ENCODE measurements around the gene RASGRF2.

DNA sequence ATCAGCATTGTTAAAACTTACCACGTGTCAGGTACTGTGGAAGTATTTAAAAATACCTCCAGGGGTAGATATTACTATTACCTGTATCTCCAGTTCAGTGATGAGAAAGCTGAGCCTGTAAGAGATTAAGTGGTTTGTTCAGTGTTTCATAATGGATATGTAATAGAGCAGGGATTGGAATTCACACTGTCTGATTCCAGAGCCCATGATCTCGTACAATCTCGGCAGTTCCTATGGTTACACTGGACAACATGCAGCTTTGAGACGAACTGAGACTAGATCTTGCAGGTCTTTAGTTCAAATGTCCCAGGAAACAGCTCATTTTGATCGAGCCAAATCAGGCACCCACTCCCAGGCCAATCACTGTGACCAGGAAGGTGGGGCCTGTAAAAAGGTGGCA is 8.8 kb upstream of the RASGRF2 start:
- no peak for TF ChIP-seq POLR2A (IDR thresholded peaks at IDR 0.05)
- TF ChIP-seq, protein P1, sequence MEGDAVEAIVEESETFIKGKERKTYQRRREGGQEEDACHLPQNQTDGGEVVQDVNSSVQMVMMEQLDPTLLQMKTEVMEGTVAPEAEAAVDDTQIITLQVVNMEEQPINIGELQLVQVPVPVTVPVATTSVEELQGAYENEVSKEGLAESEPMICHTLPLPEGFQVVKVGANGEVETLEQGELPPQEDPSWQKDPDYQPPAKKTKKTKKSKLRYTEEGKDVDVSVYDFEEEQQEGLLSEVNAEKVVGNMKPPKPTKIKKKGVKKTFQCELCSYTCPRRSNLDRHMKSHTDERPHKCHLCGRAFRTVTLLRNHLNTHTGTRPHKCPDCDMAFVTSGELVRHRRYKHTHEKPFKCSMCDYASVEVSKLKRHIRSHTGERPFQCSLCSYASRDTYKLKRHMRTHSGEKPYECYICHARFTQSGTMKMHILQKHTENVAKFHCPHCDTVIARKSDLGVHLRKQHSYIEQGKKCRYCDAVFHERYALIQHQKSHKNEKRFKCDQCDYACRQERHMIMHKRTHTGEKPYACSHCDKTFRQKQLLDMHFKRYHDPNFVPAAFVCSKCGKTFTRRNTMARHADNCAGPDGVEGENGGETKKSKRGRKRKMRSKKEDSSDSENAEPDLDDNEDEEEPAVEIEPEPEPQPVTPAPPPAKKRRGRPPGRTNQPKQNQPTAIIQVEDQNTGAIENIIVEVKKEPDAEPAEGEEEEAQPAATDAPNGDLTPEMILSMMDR (IDR thresholded peaks at IDR 0.05 in 4 of 5, conservative IDR thresholded peaks at IDR 0.05 in 1 of 5): no peak
